A172 (cell line): ENCODE measurements around the gene CNN2. TPM values are rescaled to one million over a fixed set of nuclear protein-coding genes. Genes with fewer than 3 reads are reported as not detected.

ENCODE experiments used
- DNase-seq: peaks from one replicate; pipeline ENCODE4 v3.0.0-alpha.2; 2015; ENCODE audit warnings: low spot score
- total RNA-seq: library from RNA; depleted of rRNA; stranded (reverse); fragments of >200 nt; shearing (Covaris generic); gene quantifications from 2 replicates; pipeline ENCODE4 v1.2.3, GENCODE V29; 2014

The CNN2 gene
- total RNA-seq, 1 experiment from 2014 or later: 219 TPM

DNA sequence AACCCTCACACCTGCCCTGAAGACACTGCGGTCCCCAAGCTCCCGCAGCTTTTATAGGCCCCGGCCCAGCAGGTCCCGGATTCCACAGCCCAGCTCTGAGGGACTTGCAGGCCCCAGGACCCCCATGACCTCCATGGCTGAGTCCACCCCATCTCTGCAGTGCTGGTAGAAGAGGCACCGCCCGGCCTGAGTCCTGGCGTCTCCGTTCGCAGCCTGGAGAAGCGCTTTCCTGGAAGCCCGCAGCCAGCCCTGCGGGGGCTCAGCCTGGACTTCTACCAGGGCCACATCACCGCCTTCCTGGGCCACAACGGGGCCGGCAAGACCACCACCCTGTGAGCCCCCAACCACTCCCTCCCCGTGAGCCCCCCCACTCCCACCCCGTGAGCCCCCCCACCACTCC lies 22.7 kb downstream of the CNN2 start:
- no peak for DNase-seq

DNA sequence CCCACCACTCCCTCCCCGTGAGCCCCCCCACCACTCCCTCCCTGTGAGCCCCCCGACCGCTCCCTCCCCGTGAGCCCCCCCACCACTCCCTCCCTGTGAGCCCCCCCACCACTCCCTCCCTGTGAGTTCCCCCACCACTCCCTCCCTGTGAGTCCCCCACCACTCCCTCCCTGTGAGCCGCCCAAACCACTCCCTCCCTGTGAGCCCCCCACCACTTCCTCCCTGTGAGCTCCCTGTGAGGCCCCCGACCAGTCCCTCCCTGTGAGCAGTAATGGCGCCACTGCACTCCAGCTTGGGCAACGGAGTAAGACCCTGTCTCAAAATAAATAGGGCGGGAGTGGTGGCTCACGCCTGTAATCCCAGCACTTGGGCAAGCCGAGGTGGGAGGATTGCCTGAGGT lies 23.4 kb downstream of the CNN2 start:
- DNase-seq: no peak

DNA sequence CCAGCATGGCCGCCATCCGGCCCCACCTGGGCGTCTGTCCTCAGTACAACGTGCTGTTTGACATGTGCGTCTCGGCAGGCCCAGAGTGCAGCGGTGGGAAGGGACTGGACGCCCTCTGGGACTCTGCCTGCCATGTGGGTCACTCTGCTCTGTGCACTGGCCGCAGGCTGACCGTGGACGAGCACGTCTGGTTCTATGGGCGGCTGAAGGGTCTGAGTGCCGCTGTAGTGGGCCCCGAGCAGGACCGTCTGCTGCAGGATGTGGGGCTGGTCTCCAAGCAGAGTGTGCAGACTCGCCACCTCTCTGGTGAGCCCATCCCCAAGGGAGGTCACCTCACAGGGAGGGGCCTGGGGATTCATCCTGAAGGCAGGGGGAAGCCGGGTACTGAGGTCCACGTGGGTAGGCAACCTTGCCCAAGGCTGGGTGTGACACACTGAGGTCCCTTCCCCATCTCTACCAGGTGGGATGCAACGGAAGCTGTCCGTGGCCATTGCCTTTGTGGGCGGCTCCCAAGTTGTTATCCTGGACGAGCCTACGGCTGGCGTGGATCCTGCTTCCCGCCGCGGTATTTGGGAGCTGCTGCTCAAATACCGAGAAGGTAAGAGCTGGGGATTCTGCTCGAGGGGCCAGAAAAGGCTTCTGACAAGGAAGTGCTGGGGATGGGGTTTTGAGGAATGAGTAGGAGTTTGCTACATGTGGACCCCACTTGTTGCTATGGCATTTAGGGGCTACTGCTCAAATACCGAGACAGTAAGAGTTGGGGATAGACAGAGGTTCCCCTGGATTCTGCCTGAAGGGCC lies 24.8 kb downstream of the CNN2 start:
- DNase-seq: no peak

DNA sequence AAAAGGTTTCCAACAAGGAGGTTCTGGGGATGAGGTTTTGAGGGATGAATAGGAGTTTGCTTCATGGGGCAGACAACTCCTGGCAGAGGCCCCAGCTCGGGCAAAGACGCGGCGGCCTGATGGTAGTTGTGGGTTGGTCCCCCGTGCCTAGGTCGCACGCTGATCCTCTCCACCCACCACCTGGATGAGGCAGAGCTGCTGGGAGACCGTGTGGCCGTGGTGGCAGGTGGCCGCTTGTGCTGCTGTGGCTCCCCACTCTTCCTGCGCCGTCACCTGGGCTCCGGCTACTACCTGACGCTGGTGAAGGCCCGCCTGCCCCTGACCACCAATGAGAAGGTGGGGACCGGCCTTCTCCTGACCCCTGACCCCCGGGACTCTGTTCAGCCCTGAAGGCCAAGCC lies 25.4 kb downstream of the CNN2 start:
- DNase-seq: no peak

DNA sequence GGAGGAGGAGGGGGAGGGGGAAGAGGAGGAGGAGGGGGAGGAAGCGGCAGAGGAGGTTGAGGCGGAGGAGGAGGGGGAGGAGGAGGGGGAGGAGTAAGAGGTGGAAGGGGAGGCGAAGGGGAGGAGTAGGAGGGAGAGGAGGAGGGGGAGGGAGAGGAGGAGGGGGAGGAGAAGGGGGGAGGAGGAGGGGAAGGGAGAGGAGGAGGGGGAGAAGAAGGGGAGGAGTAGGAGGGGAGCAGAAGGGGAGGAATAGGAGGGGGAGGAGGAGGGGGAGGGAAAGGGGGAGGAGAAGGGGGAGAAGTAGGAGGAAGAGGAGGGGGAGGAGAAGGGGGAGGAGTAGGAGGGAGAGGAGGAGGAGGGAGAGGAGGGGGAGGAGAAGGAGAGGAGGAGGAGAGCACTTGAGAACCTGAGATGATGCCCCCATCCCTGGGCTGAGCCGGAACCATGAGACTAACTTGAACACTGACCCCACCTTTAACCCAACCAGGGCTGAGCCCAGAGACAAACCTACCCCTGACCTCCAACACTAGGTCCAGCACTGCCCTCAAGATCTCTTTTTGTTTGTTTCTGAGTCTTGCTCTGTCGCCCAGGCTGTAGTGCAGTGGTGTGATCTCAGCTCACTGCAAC lies 26.1 kb downstream of the CNN2 start:
- DNase-seq: no peak

DNA sequence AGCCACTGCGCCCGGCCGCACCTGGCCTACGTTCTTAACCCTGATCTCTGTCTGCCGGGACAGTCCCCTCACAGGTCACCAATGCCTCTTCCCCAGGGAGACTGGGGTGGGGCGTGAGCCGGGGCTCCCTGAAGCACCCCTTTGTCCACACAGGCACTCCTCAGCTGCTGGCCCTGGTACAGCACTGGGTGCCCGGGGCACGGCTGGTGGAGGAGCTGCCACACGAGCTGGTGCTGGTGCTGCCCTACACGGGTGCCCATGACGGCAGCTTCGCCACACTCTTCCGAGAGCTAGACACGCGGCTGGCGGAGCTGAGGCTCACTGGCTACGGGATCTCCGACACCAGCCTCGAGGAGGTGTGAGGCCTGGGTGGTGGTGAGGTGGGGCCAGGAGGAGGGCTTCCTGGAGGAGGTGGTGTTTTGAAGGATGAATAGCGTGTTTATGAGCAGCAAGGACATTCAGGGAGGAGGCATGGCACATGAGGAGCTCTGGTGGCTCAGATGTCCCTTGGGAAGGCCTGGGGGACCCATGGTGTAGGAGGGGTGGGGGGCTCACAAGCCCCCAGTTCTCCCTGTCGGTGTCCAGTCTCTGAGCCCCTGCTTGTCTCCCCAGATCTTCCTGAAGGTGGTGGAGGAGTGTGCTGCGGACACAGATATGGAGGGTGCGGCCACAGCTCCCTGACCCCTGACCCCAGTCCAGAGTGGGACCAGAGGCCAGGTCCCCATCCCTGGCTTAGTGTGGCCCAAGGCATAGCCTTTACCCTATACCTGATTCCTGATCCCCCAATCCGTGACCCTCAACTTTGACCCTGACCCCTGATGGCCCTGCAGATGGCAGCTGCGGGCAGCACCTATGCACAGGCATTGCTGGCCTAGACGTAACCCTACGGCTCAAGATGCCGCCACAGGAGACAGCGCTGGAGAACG lies 27.0 kb downstream of the CNN2 start:
- DNase-seq: no peak

DNA sequence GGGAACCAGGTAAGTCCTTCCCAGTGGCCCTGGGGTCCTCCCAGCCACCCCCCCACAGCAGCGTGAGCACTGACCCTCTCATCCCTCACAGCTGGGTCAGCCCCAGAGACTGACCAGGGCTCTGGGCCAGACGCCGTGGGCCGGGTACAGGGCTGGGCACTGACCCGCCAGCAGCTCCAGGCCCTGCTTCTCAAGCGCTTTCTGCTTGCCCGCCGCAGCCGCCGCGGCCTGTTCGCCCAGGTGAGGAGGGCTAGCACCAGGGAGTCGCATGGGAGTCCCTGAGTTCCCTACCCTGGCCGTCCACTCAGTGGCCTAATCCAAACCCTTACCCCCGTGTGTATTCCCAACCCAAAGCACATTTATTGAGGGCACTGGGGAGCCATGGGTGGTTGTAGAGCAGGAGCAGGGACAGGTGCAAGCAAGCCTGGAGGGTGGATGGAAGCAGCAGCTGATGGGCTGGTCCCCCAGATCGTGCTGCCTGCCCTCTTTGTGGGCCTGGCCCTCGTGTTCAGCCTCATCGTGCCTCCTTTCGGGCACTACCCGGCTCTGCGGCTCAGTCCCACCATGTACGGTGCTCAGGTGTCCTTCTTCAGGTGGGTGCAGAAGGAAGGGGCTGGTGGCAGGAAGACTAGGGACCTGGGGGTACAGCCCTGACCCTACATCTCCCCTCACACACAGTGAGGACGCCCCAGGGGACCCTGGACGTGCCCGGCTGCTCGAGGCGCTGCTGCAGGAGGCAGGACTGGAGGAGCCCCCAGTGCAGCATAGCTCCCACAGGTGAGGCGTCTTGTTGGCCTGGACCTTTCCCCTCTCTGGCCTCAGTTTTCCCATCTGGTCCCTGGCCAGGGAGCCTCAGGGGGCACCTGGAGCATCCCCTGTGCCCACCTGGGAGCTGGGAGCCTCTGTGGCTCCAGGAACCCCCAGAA lies 28.0 kb downstream of the CNN2 start:
- DNase-seq: no peak

DNA sequence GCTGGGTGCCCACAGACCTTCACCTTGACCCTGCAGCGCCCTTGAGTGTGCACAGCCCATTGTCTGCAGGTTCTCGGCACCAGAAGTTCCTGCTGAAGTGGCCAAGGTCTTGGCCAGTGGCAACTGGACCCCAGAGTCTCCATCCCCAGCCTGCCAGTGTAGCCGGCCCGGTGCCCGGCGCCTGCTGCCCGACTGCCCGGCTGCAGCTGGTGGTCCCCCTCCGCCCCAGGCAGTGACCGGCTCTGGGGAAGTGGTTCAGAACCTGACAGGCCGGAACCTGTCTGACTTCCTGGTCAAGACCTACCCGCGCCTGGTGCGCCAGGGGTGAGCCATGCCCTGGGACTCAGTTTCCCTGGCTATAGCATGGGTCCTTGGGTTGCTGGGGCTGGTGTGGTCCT lies 28.6 kb downstream of the CNN2 start:
- DNase-seq: no peak

DNA sequence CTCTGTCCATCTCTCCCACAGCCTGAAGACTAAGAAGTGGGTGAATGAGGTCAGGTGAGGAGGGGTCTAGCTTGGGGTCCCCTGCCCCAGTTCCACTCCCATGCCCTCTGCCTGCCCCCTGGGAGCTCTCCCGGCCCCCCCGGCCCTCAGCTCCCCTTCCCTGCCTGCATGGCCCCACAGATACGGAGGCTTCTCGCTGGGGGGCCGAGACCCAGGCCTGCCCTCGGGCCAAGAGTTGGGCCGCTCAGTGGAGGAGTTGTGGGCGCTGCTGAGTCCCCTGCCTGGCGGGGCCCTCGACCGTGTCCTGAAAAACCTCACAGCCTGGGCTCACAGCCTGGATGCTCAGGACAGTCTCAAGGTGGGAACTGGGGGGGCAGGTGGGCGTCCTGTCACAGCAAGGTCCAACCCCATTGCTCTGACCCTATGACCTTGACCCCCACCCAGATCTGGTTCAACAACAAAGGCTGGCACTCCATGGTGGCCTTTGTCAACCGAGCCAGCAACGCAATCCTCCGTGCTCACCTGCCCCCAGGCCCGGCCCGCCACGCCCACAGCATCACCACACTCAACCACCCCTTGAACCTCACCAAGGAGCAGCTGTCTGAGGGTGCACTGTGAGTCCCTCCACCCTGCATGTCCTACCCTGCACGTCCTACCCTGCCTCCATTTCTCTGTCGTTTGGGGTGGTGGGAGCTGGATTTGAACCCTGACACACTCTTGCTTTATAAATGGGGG lies 29.6 kb downstream of the CNN2 start:
- no peak for DNase-seq

DNA sequence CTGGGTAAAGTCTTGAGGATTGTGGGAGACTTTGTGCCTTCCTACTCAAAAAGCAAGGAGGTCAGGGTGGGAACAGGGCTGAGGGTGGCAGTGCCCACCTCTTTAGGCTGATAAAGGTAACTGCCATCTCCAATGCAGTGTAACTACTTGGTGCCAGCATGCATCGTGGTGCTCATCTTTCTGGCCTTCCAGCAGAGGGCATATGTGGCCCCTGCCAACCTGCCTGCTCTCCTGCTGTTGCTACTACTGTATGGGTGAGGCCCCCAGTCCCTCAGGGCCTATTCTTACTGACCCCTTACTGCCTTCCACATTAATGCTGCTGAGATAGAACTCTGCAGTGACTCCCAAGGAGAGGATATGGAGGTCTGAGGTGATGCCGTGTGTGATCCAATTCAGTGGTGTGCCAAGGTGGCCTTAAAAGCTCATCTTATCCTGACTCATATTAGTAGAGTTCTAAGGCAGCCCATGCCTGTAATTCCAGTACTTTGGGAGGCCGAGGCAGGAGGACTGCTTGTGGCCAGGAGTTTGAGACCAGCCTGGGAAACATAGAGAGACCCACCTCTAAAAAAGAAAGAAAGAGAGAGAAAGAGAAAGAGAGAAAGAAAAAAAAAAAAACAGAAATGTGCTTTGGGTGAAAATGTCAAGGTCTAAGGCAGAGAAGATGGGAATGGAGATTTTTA lies 30.9 kb downstream of the CNN2 start:
- peak; percentile 72 for DNase-seq

DNA sequence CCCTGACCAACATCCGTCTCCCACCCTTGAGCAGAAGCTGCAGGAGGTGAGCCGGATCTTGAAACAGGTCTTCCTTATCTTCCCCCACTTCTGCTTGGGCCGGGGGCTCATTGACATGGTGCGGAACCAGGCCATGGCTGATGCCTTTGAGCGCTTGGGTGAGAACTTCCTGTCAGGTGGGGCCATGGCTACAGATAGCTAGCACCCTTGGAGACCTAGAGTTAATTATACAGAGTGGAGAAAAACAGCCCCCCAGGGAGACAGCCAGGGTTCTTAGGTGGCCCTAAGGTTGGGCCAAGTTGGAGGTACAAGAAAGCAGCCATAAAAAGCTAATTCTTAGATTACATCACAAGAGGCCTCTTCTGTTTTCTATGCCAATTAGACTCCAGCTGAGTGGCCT lies 31.7 kb downstream of the CNN2 start:
- DNase-seq: no peak

DNA sequence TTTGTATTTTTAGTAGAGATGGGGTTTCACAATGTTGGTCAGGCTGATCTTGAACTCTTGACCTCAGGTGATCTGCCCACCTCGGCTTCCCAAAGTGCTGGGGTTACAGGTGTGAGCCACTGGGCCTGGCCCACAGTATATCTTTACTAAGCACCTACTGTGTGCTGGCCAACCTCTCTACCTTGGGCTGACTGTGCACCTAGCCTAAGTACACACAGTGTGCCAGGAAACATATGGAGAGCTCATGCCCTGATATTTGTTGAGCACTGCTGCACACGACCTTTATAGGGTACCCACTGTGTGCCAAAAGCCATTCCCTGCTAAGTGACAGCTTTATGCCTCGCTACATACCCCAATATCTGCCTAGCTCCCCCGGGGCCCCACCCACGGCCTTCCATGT lies 34.3 kb downstream of the CNN2 start:
- DNase-seq: no peak

DNA sequence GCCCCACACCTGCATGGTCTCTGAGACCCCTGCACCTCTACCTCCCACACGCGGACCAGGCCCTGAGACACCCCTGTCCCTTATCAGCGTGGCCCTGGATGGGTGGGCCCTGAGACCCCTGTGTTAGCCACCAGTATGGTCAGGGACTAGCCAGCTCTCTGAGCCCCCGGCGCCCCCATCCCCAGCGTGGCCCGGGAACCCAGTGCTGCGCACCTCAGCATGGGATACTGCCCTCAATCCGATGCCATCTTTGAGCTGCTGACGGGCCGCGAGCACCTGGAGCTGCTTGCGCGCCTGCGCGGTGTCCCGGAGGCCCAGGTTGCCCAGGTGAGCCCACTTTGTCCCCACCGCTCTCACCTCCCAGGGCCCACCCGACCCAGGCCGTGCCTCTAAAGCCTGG lies 35.6 kb downstream of the CNN2 start:
- DNase-seq: no peak

DNA sequence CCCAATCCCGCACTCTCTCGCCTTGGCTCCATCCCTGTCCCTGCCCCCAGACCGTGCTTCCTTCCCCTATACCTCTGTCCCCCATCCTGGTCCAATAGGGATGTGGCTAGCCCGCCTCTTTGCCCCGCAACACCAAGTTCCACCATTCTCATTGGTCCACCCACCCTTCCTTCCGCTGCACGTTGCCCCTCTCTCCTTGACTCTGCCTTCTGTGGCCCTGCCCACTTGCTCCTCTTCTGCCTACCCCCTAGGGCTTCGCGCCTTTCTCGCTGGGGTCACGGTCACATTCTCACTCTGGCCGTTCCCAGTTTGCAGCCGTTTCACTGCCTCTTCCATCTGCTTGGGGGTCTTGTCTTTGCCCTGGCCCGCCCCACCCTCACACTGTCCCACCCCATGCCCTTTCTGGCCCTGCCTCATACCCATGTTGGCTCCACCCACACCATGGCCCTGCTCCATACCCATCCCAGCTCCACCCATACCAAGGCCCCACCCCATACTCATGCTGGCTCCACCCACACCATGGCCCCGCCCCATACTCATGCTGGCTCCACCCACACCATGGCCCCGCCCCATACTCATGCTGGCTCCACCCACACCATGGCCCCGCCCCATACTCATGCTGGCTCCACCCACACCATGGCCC lies 36.1 kb downstream of the CNN2 start:
- no peak for DNase-seq

DNA sequence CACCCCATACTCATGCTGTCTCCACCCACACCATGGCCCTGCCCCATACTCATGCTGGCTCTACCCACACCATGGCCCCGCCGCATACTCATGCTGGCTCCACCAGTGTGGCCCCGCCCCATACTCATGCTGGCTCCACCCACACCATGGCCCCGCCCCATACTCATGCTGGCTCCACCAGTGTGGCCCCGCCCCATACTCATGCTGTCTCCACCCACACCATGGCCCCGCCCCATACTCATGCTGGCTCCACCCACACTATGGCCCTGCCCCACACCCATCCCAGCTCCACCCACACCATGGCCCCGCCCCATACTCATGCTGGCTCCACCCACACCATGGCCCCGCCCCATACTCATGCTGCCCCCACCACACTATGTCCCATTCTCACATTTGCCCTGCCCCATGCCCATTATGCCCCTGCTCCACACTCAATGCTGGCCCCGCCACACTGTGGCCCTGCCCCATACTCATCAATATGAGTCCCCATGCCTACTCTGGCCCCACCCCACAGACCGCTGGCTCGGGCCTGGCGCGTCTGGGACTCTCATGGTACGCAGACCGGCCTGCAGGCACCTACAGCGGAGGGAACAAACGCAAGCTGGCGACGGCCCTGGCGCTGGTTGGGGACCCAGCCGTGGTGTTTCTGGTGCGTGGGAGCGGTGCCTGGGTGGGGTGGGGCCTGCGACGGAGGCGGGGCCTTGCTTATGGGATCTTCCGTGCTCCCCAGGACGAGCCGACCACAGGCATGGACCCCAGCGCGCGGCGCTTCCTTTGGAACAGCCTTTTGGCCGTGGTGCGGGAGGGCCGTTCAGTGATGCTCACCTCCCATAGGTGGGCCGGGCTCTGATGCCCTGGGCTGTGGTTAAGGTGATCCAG lies 36.9 kb downstream of the CNN2 start:
- no peak for DNase-seq

DNA sequence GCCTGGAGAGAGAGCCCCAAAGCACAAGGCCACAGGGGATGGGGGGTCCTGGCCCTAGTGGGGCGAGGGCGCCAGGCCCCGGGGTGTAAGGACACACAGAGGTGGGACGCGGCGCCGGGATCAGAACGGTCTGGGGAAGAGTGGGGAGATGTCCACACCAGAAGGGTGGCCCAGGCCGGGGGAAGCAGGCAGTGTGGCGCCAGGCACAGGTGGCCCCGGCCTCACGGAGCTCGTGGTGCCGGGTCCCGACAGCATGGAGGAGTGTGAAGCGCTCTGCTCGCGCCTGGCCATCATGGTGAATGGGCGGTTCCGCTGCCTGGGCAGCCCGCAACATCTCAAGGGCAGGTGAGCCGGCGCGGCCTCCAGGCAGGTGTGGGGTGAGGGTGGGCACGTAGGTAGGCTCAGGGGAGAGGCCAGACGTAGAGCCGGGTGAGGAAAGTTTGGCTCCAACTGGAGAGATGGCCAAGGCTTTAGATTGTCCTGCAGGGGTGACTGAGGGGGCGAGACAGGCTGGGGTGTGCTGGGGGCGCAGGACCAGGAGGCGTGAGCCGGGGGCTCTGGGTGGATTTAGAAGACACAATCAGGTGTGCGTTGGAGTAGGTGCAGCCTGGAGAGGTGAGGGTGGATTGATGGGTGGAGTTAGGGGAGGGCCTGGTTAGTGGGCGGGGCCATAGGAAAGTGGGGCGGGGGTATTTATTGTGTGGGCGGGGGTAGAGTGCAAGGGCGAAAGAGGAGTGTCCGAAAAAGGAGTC lies 37.7 kb downstream of the CNN2 start:
- no peak for DNase-seq

DNA sequence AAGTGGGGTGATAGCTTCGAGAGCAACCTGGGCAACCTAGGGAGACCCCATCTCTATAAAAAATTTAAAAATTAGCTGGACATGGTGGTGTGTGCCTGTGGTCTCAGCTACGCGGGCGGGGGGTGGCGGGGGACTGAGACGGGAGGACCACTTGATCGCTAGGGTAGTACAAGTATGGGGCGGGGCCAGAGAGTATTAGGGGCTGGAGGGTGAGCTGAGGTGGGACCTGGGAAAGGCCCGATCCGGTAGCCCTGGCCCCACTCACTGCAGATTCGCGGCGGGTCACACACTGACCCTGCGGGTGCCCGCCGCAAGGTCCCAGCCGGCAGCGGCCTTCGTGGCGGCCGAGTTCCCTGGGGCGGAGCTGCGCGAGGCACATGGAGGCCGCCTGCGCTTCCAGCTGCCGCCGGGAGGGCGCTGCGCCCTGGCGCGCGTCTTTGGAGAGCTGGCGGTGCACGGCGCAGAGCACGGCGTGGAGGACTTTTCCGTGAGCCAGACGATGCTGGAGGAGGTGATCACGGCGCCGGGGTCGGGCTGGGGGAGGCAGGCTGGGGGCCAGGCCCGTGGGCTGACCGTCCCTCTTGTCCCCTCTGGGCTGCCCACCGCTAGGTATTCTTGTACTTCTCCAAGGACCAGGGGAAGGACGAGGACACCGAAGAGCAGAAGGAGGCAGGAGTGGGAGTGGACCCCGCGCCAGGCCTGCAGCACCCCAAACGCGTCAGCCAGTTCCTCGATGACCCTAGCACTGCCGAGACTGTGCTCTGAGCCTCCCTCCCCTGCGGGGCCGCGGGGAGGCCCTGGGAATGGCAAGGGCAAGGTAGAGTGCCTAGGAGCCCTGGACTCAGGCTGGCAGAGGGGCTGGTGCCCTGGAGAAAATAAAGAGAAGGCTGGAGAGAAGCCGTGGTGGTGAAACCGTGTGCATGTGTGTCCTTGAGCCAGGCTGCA lies 38.5 kb downstream of the CNN2 start:
- no peak for DNase-seq
